ENCODE data around the gene C3orf38. TPM values are rescaled to one million over a fixed set of nuclear protein-coding genes. Genes with fewer than 3 reads are reported as not detected.

The C3orf38 gene
- total RNA-seq, 1 experiment from 2014 or later: 18.6 TPM

DNA sequence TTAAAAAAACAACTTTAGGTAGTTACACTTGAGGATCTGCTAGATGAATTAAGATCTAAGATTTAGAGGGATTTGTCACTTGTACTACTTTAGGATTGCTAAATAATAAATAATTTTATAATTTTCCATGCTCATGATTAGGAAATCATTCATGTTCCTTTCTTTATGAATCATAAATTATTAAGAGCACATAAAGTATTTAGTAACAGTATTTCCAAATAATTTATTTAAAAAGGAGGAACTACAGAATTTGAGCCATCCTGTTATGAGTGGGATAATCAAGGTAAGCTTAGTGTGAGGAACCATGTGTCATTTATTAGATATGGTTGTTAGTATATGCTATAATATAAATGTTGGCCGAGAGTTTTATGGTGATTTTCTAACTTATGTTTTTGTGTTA lies 37.5 kb upstream of the C3orf38 start:
- H4K20me1 ChIP-seq (ENCODE audit: insufficient read depth): peaks cover 4% of the 10 kb centered on the region; the same call in 1 of the 2 replicates
- H3K27me3 ChIP-seq (ENCODE audit: insufficient read depth, low read depth): no peaks in the 10 kb centered on the region
- no peak overlapping the region for H3K27ac ChIP-seq
- no peak for DNase-seq
- intact Hi-C loops (cut with micrococcal nuclease; ENCODE audit: unreplicated experiment): loop anchor here (5.0 to 10.0 kb wide), 2 partner anchors 55 to 847 kb away; partner anchors contain the start of genes CGGBP1 and ZNF654
- H3K79me2 ChIP-seq (ENCODE audit: low read depth): no peaks in the 10 kb centered on the region; the same call in 1 of the 2 replicates
- no peaks in the 10 kb centered on the region for H3F3A ChIP-seq (ENCODE audit: insufficient read depth, low read depth)
- H3K4me2 ChIP-seq: no peak overlapping the region
- H2AFZ ChIP-seq: no peak overlapping the region
- no peaks in the 10 kb centered on the region for H3K36me3 ChIP-seq (ENCODE audit: low read depth)
- H3K4me3 ChIP-seq: no peak overlapping the region
- BruUV-seq (replicated peaks): no TSS peak
- ChIA-PET POLR2A (ENCODE audit: unreplicated experiment) (no interaction called here), CTCF (no interaction called here)
- TF ChIP-seq EZH2 (IDR thresholded peaks at IDR 0.05; ENCODE audit: low read depth): no peak
- TF ChIP-seq, protein P1, sequence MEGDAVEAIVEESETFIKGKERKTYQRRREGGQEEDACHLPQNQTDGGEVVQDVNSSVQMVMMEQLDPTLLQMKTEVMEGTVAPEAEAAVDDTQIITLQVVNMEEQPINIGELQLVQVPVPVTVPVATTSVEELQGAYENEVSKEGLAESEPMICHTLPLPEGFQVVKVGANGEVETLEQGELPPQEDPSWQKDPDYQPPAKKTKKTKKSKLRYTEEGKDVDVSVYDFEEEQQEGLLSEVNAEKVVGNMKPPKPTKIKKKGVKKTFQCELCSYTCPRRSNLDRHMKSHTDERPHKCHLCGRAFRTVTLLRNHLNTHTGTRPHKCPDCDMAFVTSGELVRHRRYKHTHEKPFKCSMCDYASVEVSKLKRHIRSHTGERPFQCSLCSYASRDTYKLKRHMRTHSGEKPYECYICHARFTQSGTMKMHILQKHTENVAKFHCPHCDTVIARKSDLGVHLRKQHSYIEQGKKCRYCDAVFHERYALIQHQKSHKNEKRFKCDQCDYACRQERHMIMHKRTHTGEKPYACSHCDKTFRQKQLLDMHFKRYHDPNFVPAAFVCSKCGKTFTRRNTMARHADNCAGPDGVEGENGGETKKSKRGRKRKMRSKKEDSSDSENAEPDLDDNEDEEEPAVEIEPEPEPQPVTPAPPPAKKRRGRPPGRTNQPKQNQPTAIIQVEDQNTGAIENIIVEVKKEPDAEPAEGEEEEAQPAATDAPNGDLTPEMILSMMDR (conservative IDR thresholded peaks at IDR 0.05): no peak
- H3K4me1 ChIP-seq (replicated peaks; ENCODE audit: insufficient read depth): no peaks in the 10 kb centered on the region
- no peaks in the 10 kb centered on the region for H3K9me2 ChIP-seq (ENCODE audit: insufficient read depth)
- H3K9me3 ChIP-seq (ENCODE audit: insufficient read depth, low read depth): no peaks in the 10 kb centered on the region

DNA sequence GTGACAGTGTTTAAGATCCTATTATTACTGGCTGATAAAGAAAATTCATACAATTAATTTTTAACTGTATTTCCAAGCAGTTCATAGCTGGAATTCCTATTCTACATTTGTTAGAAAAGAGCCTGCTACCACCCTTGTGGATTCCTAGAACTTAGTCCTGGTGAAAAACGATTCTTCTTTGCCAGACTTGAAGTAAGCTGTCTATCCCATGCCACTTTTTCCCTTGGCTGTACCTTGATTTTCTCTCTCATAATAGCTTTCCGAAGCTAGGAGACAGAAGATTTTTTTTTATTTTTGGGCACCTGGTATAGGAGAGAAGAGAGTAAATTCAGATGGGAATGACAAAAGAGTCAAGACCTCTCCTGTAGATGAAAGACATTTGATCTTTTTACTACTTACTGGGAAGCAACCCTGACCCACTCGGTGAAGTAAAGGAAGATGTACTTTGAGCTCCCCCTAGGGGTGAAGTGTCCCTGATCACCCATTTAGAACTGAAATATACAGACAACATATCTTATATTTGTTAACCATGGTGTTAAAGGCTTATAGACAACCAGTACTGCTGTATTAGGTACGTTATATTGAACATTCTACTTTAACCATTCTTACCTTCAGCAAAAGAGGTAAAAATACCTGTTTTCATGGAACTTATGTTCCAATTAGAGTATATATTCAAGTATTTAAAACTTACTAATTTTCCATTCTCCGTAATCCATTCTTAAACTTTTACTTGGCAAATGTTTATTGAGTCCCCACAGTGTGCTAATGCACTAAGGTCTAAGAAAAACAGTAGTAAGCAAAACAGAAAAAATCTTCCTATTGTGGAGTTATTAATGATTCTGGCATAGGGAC lies 36.2 kb upstream of the C3orf38 start:
- no peaks in the 10 kb centered on the region for H3K4me1 ChIP-seq (replicated peaks; ENCODE audit: insufficient read depth)
- H3K9me3 ChIP-seq (ENCODE audit: insufficient read depth, low read depth): no peaks in the 10 kb centered on the region
- no peaks in the 10 kb centered on the region for H3K9me2 ChIP-seq (ENCODE audit: insufficient read depth)
- POLR2A ChIA-PET (ENCODE audit: unreplicated experiment): interaction anchor here (0.7 kb wide), 1 partner anchor 135 kb away, joined by 3 read pairs; no protein-coding TSS in a partner anchor
- TF ChIP-seq, protein P1 (conservative IDR thresholded peaks at IDR 0.05): peak; percentile 80
- no peak for TF ChIP-seq EZH2 (IDR thresholded peaks at IDR 0.05; ENCODE audit: low read depth)
- no peaks in the 10 kb centered on the region; the same call in 1 of the 2 replicates for H3K79me2 ChIP-seq (ENCODE audit: low read depth)
- H3F3A ChIP-seq (ENCODE audit: insufficient read depth, low read depth): no peaks in the 10 kb centered on the region
- BruUV-seq (replicated peaks): no TSS peak
- peak in 1 of 2 experiments; percentile 25 for DNase-seq
- peaks cover 4% of the 10 kb centered on the region; the same call in 1 of the 2 replicates for H4K20me1 ChIP-seq (ENCODE audit: insufficient read depth)
- H3K4me2 ChIP-seq: no peak overlapping the region
- H3K36me3 ChIP-seq (ENCODE audit: low read depth): no peaks in the 10 kb centered on the region
- H3K27me3 ChIP-seq (ENCODE audit: insufficient read depth, low read depth): no peaks in the 10 kb centered on the region
- CTCF ChIA-PET: interaction anchor here (0.7 to 1.1 kb wide), 3 partner anchors 9 to 937 kb away, joined by 3 to 11 read pairs (median 3); no protein-coding TSS in a partner anchor
- H3K4me3 ChIP-seq: no peak overlapping the region
- intact Hi-C loops (cut with micrococcal nuclease; ENCODE audit: unreplicated experiment): loop anchor here (1.0 to 10.0 kb wide), 3 partner anchors 56 to 849 kb away; partner anchors contain the start of genes CGGBP1 and ZNF654
- H2AFZ ChIP-seq: no peak overlapping the region
- no peak overlapping the region for H3K27ac ChIP-seq

DNA sequence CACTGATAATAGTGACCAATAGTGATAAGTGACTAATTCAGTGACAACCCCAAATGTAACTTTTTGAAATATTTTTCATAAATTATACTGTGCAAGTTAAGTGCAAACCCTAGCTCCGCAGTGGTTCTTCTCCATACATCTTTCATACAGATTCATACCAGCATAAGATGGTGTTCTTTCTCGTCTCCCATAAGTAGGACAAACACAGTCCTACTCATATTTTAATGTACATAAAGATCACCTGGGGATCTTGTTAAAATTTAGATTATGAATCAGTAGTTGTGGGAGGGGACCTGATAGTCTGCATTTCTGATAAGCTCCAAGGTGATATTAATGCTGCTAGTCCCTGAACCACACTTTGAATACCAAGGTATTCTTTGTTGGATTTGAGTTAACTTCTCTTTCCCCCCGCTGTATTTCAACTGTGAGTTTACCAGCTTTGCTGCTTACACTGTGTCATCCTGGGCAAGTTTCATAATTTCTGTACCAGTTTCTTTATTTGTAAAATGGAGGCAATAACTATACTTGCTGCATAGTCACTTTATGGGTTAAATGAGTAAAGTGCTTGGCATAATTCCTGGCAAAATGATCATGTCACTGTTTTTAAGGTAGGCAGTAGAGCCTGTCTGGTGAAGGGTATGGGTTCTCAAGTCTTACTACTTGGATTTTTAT lies 34.7 kb upstream of the C3orf38 start:
- Histone ChIP-seq H4K20me1 (ENCODE audit: insufficient read depth) (peaks cover 4% of the 10 kb centered on the region; the same call in 1 of the 2 replicates), H3K4me2 (no peak overlapping the region), H3K79me2 (ENCODE audit: low read depth) (no peaks in the 10 kb centered on the region; the same call in 1 of the 2 replicates), H3F3A (ENCODE audit: insufficient read depth, low read depth) (no peaks in the 10 kb centered on the region), H3K36me3 (ENCODE audit: low read depth) (no peaks in the 10 kb centered on the region), H2AFZ (no peak overlapping the region), H3K27me3 (ENCODE audit: insufficient read depth, low read depth) (no peaks in the 10 kb centered on the region), H3K9me3 (ENCODE audit: insufficient read depth, low read depth) (no peaks in the 10 kb centered on the region), H3K4me3 (no peak overlapping the region), H3K4me1 (replicated peaks; ENCODE audit: insufficient read depth) (no peaks in the 10 kb centered on the region), H3K9me2 (ENCODE audit: insufficient read depth) (no peaks in the 10 kb centered on the region), H3K27ac (no peak overlapping the region)
- BruUV-seq (replicated peaks): no TSS peak
- ChIA-PET CTCF (no interaction called here), POLR2A (ENCODE audit: unreplicated experiment) (no interaction called here)
- TF ChIP-seq, protein P1 (conservative IDR thresholded peaks at IDR 0.05): no peak
- TF ChIP-seq EZH2 (IDR thresholded peaks at IDR 0.05; ENCODE audit: low read depth): no peak
- intact Hi-C loops (cut with micrococcal nuclease; ENCODE audit: unreplicated experiment): loop anchor here (5.0 to 10.0 kb wide), 2 partner anchors 58 to 850 kb away; partner anchors contain the start of genes CGGBP1 and ZNF654
- DNase-seq: no peak
